HG02623 (cell line): Measurements from ENCODE around the gene TMEM37.

ENCODE experiments used
- ATAC-seq: cut with Tn5 transposase; IDR thresholded peaks from one replicate; pipeline ENCODE4 v1.9.1; 2021; ENCODE audit warnings: moderate library complexity; ENCODE audit not compliant: unreplicated experiment

The TMEM37 gene

DNA sequence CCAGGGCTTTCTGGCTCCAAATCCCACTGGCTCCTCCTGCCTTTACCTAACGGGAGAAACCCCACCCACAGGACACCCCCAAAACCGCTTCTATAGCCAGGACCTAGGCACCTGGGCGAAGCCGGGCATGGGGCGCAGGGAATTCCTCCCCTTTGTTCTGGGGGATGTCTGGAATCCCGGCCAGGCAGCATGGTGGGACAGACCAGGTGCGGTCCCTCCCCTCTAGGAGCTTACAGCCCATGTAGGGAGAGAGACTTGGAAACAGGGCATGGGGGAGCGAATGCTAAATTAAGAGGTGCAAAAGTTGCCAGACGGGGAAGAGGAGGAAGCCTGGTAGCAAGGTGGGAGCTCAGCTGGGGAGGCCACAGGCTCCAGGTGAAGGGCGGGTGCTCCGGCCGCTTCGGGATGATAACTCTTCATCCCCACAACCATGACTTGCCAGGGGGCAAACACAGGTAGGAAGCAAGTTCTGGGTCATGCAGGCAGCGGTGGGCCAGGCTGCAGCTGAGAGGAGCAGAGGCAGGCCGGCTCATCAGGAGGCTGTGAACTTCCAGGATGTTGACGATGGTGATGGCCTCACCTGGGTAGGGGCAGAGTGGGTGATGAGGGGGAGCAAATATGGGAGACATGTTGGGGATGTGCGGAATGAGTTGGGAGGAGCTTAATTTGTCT is 1.3 kb downstream of the TMEM37 start:
- no peak for ATAC-seq

DNA sequence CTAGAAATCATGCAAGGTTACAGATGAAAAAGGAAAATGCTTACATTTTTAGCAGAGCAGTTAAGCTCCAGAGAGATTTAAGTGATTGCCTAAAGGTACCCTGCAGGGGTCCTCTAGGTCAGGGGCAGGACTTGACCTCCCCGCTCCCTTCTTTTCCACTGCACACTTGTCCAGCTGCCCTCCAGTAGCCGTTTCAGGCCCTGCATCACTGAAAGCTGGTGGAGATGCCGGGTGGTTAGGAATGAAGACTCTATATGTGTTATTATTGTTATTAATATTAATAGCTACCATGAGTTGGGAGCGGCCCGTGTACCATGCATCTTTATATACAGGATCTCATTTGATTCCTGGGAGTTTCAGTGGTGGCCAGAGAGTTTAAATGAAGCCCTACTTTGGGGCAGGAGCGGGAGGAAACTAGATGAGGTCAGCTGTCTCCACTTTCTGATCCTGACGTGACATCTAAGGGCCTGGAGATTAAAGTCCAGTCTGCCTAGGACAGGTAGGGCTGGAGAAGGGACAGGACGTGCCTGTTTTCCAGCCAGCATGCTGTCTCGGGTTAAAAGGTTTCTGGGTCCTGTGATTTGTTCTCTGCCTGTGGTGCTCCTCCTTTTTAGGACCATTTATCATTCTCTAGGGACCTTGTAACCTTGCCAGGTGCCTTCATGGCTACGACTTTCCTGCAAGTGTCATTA is 2.1 kb downstream of the TMEM37 start:
- ATAC-seq = no peak

DNA sequence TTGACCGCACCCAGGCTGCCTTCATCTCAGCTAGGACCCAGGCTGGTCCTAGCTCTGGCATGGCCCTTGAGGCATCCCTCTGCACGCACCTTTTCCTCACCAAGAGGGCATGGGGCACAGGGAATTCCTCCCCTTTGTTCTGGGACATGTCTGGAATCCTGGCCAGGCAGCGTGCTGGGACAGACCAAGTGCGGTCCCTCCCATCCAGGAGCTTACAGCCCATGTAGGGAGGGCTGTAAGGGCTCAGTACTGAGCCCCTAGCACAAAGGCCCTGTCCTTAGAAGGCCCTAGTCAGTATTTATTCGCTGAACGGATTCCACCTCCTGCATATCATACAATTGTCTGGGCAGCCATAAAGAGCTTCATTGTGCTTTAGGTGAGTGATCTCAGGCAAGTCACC is 3.0 kb downstream of the TMEM37 start:
- no peak for ATAC-seq

DNA sequence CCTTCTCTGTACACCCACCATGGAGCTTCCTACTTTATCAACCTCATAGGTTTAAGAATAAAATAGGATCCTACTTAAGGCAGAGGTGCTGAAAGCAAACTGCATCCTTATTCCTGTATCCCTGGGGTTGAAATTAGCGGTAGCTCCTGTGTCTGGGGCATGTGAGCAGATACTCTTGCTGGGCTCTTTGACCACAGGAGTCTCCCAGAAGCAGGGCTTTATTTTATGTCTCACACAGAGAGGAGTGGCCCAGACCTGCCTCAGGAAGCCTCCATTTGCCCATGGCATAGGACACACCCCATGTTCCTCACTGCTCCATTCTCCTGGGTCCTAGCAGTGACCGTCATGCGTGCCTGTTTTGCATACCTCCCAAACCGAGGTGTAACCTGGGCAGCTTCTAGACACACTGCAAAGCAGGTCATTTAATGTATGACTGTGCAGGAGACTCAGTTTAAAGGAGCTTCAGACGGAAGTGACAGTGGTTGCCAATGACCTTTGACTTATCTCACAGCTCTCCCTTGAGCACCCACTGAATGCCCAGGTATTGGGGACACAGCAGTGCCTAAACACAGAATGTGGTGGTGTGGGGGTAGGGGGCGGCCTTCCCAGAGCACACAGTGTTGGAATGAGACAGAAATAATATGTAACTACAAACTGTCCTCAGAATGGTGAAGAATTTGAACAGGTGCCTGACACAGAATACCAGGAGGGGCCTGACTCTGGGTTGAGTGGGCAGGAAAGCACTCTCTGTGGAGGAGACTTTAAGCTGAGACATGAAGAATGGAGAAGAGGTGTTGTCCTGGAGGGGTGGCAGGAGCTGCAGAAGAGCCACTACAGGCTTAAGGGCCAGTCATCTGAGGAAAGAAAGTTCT is 3.7 kb downstream of the TMEM37 start:
- ATAC-seq = no peak

DNA sequence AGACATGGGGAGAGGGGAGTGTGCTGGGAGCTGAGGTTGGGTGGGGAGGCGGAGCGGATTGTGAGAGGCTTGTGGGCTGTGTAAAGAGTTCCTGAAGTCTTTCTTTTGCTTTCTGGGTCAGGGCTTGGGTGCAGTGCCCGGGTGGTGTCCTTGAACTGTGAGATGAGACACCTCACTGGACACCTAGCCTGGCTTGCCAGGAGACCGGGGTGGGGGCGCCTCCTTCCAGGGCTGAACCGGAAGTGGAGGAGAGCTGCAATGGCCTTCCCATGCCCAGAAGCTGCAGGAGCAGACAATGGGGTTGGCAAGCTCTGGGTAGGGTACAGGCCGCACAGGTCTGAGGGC is 4.3 kb downstream of the TMEM37 start:
- ATAC-seq = no peak

DNA sequence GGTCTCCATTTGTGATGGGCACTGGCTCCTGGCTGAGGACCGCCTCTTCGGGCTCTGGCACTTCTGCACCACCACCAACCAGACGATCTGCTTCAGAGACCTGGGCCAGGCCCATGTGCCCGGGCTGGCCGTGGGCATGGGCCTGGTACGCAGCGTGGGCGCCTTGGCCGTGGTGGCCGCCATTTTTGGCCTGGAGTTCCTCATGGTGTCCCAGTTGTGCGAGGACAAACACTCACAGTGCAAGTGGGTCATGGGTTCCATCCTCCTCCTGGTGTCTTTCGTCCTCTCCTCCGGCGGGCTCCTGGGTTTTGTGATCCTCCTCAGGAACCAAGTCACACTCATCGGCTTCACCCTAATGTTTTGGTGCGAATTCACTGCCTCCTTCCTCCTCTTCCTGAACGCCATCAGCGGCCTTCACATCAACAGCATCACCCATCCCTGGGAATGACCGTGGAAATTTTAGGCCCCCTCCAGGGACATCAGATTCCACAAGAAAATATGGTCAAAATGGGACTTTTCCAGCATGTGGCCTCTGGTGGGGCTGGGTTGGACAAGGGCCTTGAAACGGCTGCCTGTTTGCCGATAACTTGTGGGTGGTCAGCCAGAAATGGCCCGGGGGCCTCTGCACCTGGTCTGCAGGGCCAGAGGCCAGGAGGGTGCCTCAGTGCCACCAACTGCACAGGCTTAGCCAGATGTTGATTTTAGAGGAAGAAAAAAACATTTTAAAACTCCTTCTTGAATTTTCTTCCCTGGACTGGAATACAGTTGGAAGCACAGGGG is 5.5 kb downstream of the TMEM37 start:
- no peak for ATAC-seq

DNA sequence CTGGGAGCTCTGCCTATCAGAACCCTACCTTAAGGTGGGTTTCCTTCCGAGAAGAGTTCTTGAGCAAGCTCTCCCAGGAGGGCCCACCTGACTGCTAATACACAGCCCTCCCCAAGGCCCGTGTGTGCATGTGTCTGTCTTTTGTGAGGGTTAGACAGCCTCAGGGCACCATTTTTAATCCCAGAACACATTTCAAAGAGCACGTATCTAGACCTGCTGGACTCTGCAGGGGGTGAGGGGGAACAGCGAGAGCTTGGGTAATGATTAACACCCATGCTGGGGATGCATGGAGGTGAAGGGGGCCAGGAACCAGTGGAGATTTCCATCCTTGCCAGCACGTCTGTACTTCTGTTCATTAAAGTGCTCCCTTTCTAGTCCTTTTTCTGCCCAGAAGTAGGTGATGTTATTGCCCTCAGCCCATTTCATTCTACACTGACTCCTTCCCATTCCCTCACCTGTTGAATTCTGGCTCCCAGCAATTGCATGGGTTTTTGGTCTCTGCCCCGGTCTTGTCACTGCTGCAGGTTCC is 6.5 kb downstream of the TMEM37 start:
- ATAC-seq = no peak

DNA sequence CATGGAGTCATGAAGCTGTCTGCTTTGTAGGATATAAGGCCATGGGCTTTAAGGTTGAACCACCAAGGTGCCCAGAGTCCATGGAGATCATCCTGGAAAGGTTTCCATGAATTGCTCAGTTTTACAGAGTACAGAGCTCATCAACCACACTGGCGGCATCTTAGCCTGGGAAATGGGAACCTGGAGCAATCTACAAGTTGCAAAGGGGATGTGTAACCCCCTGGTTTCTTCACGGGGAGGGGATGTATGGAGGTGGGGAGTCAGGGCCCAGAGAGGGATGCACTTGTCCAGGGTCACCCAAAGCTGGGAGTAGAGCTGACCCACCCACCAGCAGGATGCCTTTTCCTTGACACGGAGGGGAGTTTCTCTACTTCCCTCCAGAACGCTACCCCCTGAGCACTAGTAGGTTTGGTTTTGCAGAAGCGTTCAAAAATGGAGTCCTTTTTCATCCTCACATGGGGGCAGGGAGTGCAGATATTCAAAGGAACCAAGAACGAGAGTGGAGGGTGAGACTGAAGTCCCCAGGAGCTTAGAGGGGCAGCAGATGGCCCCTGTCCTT is 7.2 kb downstream of the TMEM37 start:
- ATAC-seq = no peak

DNA sequence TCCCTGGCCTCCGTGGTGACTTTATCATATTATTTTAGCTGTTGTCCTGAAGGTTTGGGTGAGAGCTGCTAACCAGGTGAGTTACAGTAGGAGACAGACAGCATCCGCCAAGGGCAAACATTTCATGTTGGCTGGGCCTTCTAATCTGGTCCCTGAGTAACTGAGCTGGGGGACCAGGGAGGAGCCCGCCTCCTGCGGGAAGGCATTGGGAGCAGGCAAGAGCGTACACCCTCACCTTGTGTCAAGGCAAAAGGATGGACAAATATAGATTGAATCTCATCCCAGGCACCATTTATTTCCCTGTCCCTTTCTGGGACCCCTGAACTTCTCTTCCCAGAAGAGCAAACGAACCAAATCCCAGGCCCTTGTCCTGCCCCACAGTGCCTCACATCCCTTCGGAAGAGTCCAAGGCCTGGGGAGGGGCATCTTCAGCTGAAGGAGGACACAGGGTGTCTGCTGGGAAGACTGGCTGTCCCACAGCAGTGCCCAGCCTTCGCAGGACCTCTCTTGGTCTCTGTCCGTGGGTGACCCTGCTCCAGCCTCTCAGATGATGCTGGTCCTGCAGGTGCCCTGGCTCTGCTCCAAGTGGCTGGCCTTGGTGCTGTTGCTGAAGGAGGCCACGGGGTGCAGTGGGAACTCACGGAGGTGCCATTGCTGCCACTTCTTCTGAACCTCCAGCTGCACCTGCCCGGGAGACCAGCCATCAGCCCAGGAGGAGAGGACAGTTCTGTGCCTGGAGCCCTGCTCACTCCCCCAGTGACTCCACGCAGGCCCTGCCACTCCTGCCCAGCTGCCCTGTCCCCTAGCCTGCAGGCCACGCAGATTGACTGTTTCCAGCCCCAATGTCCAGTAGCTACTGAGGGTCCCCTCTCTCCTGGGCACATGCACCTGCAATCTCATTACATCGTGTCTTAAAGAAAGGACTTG is 8.2 kb downstream of the TMEM37 start:
- no peak for ATAC-seq

DNA sequence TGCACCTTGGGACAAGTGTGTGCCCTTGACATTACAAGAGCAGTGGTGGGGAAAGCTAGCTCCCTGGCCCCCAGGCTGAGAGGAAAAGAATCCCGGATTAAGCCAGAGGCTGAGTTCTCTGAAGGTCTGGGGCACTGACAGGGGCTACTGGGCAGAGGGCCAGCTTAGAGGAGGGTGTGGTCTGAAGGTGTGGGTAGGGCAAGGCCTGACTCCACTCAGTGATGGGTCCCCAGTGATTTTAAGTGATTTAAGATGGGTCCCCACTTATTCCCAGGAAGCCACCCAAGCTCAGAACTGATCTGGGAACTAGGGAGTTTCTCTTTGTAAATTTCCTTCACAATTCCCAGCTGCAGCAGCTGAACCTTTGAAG is 8.8 kb downstream of the TMEM37 start:
- no peak for ATAC-seq

DNA sequence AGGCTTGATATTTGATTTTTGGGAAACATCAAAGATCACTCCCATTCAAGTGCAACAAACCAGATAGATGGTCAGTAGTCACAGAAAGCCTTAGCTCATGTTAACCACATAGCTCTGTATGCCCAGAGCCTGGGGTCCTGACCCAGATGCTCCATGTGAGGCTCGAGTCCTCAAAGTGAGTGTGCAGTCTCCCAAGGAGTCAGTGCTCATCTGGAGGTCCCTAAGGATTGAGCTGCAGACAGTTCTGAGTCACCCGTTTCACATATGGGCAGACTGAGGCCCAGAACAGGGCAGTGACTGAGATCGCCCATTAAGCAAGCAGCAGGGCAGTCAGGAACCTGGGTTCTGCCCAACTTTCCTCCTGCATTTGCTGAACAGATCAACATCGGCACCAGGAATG is 9.2 kb downstream of the TMEM37 start:
- no peak for ATAC-seq

DNA sequence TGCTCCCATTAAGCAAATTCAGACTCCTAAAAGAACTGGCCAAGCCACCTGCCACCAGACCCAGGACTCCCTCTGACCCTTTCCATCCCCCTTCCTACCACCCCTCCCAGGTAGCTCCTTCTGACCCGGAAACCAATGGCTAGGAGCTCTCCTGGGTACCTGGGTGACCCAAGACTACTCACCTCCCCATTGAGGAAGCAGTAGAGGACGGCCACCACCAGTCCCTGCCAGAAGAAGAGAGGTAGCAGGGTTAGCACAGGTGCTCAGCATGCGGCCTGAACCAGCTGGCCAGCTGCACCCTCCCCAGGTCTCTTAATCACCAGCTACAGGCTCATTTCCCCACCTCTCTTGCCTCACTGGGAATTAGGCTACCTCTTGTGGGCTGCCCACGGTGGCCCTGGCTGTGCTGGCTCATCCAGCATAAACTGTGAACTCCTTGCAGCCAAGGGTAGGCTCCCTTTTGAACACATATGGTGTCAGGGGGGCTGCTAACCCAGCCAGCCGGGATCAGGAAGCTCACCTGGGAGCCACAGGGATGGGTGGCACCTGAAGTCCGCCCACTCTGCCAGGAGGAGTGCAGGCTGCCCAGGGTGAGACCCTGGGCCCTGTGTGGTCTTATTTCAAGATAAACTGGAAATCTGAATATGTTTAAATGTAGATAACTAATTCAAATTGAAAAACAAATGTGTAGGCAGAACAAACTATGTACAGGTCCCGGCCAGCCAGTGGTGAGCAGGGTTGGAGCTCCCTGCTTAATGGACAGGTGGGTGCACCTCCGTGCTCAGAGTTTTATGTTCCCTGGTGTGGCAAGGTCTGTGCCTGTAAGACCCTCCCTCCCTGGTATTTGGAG is 9.9 kb downstream of the TMEM37 start:
- ATAC-seq = no peak

DNA sequence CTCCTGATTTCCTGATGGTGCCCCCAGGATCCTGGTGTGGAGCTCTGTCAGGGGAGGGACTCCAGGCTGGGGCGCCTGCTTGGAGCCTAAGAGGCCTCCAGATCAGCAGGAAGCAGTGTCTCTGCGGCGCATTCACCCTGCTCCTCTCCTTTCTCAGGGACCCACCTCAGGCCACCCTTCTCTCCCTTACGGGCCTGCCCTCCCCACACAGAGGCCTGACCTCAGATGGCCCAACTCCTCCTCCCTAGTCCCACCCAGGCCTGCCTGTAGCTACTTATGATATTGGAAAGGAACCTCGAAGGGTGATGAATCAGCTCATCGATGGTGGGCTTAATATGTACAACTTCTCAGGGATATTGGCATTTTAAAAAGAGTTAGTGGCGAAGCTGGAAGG is 10.6 kb downstream of the TMEM37 start:
- ATAC-seq = no peak

DNA sequence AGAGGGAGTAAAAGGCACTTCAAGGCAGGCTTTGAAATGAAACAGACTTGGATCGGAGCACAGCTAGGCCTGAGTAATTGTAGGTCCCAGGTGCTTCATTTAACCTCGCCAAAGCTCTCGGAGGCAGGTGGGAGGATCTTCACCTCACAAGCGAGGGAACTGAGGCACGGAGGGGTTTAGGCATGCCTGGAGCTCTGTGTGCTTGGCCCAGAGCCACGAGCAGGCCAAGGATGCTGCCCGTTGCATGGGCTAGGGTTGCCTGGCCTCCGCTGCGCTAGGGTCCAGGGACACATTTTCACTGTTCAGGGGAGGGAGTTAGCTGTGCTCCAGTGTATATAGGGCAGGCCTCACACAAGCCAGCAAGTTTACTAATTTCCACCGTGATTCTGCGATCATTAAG is 11.2 kb downstream of the TMEM37 start:
- ATAC-seq = no peak

DNA sequence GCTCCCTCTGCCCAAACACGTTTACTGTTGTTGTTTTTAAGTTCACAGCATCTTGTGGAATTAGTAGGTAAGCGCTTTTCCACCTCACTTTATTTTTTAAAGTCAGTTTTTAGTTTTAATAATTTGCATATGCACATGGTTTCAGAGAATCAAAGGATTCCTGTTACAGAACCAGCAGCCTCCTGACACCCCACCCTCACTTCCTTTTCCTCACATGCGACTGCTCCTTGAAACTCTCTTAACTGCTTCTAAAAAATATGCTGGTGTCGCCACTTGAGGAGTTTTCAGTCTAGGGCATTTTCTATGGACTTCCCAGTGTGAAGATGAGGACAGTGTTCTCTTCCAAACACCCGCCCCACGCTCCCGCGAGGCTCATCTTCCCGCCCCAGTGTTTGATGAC is 14.4 kb downstream of the TMEM37 start:
- ATAC-seq = no peak

DNA sequence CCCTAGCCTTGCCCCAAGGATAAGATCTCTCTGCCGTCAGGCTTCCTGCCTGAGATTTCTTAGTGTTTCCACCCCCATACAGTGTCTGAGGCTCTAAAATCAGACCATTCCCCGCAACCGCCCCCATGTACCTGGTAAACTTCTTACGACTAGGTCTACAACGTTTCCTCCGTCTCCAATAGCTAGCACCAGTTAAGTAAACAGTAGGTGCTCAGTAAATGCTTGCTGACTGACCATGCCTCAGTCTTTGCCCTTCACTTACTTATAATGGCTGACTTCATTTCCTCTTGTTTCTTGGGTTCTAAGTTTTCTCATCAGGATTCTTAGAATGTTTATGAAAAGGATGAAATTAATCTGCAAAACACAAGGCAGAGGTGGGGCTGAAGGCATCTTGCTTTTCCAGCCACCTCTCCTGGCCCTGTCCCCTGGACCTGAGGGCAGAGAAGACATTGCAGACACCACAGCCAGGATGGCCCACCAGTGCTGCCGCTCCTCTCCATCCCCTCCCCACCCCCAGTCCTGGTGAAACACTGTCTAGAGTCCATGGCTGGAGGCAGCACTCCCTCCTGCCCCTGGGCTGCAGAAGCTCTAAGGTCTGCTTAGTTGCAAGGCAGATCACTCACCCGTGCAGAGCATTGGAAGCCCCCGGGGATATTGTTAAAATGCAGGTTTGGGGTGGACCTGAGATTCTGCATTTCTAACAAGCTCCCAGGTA is 16.9 kb downstream of the TMEM37 start:
- ATAC-seq = no peak

DNA sequence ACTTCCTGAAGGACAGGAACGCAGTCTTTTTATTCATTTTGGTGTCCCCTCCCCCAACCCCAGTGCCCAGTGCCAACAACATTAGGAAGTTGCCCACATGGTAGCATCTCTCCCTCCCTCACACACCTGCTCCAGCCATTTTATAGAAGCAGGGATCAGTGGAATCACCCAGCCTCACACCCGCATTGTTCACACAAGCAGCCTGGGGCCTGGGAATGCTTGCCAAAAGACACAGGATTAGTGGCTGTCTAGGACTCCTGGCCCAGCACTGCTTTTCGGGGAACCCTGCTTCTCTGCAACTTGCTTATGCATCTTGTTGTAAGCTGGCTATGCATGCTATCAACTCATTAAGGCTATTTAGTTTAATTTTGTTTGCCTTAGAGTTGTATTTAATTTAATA is 17.9 kb downstream of the TMEM37 start:
- ATAC-seq = no peak

DNA sequence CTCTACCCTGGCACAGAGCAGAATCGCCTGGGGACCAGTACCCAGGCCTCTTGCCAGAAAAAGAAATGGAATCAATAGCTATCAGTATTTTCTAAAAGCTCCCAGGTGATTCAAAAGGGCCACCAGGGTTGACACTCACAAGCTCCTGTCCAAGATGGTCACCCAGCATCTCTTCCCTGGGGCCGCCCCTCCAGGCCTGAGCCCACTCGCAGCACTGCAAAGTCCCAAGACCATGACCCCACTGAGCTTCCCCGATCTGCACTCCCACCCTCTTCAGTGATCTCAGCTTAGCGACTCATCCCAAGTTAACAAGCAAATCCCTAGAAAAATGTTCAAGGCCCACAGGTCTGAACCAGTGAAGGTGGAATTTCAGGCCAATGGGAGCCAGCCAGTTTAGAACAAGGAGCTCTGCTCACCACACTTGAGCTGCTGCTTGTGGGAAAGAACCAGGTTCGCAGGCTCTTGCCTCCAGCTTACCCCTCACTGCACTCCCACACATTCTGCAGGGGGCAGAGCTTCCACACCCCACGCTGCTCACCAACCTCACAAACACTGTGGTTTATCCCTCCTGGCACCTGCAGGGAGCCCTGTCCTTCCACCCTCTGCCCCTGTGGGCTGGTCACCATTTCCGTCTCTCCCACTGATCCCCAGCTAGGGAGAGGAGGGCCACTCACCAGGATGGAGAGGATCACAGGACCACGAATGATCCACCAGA is 19.8 kb downstream of the TMEM37 start:
- ATAC-seq = no peak
